GM18505 (cell line): ENCODE data around the gene COPS9.

Source experiments
- ATAC-seq: cut with Tn5 transposase; IDR thresholded peaks from one replicate; pipeline ENCODE4 v1.9.1; 2021; ENCODE audit not compliant: unreplicated experiment
- POLR2A ChIP-seq: IDR thresholded peaks from 4 replicates; pipeline ENCODE4 v1.6.1; 2011; ENCODE audit warnings: borderline replicate concordance; ENCODE audit not compliant: insufficient read depth, insufficient read length; ENCODE audit errors: extremely low read depth

Gene COPS9

DNA sequence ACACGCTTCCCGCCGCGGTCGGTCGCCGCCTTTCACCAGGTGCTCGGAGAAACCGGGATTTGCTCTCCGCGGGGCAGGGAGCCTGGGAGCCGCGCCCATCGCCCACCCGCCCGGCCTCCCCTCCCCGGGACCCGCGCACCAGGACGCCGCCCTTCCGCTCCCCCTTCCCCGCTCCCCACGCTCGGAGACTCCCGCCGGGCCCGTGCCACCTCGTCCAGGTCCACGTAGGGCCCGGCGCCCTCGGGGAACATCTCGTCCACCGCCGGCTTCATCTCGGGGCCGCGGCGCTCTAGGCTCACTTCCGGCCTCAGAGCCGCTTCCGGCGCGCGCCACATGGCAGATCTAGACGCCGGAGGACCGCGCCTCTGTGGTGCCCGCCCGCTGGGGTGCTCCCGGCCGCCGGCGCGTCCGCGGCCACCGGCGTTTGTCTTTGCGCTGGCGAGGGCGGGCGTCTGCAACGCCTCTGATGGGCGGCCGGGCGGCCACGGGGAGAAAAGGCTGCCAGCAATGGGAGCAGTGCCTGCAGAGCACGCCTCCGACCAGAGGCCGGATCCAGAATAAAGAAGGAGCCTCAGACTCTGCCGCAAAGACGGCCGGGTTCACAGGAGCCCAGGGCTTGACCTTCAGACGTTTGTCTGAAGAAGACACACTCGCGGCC is at the start of gene COPS9:
Gene COPS9 (minus strand): TSS at position 293 of the 658 bp plus-strand sequence. CDS start 21 bp downstream, at position 272.
- ATAC-seq = peak; percentile 88
- TF ChIP-seq POLR2A = peak; percentile 85

DNA sequence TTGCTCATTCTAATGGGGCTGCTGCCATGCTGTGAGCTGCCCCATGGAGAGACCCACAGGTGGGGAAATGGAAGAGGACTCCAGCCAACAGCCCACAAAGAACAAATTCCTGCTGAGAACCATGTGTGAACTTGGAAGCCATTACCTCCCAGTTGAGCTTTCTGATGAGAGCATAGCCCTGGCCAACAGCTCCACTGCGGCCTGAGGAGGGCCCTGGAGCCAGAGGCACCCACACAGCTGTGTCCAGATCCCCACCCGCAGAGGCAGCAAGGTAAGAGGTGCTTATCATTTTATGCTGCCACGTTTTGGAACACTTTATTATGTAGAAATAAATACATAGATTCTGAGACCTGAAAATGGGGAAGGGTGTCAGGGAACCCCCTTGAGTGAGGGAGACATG is 48.6 kb upstream of the COPS9 start:
- ATAC-seq = no peak
- no peak for TF ChIP-seq POLR2A

DNA sequence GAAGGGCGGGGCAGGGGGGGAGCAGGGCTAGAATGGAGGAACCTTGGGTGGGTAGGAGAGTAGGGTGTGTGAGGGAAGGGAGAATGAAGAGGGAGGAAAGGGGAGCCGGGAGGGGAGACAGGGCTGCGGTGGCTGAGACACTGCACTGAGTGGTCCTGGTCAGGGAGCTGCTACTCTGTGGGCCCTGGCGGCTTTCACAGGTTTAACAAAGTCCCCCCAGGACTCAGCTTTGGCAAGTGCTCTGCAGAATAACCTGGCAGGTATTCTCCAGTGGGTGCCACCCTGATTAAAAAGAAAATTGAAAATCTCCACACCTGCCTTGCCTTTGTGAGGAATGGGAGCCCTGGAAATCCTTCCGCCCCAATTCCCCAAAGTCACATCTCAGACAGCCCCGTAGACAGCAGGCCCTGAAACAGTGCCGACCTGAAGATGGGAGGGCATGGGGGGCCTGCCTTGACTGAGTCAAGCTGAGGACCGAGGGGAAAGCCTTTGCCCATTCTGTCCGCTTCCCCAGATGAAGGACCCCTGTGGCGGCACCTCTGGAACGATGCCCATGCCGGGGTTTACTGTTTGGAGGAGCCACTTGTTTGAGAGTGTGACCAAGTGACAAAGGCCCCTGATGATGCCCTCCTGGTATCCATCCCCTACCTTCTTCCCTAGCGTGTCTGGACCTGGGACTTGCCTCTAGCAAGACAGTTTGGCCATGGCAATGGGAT is 47.9 kb upstream of the COPS9 start:
- ATAC-seq = no peak
- TF ChIP-seq POLR2A = no peak

DNA sequence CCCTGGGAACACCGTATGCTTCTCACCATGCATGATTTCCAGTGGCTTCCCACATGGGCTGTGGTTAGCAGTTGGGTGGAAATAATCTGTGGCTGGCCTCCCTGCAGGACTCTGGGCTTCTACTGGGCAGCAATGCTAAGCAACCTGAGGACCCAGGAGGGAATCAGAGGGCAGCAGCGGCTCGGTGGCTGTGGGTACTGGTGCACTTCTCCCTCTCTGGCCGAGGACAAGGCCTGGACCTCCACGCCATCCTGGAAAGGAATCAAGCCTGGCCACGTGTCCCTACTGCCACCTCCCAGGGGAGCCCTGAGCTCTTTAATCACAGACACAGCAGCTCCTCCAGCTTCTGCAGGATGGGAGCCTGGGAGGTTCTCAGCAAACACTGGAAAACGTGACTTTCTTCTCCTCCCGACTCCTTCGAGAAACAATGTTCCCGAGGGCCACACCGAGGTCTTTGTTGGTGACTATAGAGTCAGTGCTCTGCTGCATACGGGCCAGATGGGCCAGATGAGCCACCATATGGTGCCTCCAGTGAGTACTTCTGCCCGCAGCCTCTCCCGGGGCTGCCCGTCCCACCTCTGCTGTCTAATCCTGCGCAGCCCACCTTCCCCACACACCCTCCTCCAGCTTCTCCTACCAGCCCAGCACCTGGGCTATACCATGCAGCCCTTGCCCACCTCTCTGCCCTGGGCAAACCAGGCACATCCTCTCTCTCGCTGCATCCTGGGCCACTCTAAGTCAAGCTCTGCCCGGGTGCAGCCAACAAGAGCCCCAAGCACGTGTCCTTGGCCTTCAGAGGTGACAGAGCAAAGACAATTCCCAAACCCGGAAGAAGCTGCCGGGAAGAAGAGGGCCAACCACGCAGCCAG is 47.1 kb upstream of the COPS9 start:
- ATAC-seq = no peak
- TF ChIP-seq POLR2A = no peak

DNA sequence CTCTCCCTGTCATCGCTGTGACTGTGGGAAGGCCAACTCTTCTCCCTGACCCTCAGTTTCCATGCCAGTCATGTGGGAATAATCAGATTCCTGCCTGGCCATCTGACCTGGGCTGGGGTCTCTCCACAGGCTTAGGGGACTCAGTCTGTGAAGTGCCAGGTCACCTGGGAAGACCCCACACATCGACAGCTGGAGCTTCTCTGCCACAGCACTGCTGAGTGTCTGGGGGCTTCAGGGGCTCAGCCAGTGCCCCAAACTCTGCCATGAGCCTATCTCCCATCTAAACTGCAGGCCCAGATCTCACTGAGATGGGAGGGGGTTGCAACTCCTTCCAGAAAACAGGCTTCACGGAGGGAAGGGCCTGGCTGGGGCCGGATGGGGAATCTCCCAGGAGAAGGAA is 46.4 kb upstream of the COPS9 start:
- no peak for ATAC-seq
- no peak for TF ChIP-seq POLR2A

DNA sequence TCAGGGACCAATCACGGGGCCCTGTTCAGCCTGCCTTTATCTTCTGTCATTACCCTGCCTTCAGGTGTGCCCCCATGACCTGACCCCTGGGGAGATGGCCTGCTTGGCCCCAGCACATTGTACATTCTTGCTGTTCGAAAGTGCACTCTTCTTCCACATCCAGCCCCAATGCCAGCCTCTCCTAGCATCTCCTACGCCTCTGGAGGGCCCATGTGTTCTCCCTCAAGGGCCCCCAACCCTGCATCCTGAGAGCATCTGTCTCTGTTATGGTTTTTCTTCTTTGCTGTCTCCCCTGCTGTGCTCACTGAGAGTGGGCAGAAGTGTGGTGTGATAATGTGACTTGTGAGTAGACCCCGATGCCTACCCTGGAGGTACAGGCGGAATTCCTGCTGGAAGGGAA is 45.9 kb upstream of the COPS9 start:
- no peak for TF ChIP-seq POLR2A
- no peak for ATAC-seq

DNA sequence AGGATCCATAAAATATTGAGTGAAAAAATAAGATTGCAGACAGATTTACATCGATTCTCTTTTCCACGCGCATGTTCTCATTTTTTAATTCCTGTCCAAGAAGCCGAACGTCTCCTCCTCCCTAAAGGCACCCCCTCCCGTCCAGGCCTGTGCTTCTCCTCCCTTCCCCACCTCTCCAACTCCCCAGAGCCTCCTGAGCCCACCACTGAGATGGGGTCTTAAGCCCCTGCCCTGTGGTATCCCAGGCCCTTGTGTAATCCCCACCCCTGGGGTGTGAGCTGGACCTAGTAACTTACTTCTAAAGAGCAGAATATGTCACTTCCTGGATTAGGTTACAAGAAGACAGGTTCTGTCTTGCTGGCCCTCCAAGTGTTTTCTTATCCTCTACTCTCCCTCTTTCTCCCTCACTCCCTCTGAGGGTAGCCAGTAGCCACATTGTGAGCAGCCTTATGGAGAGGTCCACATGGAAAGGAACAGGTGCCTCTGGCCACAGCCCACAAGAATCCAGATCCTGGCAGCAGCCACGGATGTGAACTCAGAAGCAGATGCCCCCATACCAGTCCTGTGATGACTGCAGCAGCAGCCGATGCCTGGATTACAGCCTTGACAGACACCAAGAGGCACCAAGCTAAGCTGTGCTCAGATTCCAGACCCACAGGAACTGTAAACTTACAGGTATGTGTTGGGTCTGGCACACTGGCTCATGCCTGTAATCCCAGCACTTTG is 44.0 kb upstream of the COPS9 start:
- no peak for ATAC-seq
- TF ChIP-seq POLR2A = no peak

DNA sequence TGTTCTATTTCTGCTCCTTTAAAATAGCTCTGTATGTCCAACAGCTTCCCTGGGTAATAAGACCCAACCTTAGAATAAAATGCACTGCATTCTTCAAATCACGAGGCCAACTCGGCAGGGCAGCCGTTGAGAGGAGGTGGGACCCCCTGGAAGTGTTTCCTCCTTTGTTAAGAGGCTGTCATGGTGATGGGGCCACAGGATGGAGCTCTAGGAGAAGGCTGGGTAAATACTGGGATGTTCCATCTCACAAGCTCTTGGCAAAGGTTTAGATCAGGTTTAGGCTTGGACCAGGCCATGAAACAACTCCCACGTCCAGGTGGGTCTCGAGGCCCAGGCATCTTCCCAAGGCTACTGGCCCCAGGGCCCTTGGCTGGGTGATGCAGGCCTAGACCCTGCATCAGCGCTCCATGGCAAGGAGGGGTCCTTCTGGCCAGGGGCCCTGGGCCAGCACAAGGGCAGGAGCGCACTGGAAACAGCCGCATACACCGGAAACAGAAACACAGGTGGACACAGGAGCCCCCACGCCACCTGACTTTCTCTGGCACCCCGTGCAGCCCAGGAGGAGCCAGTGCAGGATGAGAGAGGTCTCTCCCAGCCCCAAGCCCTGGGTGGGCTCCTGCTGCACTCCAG is 43.2 kb upstream of the COPS9 start:
- TF ChIP-seq POLR2A = no peak
- ATAC-seq = no peak

DNA sequence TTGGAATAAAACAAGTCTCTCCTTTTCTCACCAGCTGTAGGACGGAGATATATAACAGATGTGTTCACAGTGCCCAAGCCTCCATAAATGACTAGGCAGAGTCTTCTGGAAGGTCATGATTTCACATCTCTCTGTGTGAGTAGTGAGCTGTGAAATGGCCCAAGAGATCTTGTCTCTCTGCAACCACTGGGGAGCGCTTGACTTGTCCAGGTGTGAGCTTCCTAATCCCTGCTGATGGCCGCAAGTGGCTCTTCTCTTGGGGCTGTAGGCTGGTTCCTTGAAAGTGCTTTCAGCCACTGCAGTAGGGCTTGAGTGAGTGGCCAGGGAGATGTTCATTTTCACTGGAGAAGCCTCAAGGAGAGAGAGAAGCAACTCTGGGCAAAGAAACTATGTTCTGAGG is 42.5 kb upstream of the COPS9 start:
- ATAC-seq = no peak
- no peak for TF ChIP-seq POLR2A

DNA sequence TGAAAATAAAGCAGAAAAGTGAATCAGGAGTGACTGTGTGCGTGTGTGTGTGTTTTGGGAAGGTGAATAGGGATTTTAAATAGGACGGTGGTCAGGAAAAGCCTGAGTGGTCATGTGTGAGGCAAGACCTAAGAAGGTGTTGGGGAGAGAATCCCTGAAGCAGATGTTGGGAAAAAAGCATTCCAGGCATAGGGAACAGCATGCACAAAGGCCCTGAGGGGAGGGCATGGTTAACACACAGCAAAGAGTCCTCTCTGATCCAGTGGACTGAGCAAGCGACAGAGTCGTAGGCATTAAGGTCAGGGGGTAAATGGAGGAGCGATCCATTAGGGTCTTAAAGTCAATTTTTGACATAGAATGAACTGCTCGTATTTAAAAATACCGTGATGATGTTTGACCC is 38.4 kb upstream of the COPS9 start:
- ATAC-seq = no peak
- no peak for TF ChIP-seq POLR2A

DNA sequence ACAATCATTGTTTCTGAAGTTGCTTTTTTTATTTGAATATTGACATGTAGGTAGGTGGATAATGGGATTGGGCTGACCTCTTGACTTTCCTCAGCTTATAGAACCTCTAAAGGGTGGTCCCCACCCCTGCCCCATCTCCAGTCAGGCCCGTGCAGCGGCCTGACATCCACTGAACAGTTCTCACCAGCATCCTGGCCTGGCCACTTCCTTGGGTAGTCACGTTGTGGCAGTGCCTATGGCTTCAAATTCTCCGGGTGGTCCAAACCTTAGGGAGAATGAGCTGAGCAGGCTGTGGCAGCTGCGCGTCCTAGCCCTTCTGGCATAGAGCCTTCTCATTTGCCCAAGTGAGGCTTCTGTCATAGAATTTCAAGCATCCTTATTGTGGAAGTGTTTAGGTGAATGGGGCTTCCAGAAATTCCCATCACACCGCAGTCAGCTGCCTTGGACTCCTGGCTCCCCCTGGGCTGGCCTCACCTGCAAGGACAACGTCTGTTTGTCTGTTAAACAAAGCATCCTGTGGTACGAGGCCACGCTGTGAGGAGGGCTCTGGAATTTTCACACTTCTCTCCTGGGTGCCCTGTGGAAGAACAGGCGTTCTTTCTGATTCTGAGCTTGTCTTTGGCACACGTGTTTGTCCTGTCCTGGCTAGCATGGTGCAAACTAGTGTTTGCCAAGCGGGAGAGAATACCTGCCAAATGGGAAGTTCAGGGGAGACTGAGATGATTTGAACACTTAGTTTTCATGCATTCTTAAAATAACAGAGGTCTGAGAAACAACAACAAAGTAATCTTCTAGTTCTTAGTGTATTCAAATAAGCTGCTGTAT is 36.2 kb upstream of the COPS9 start:
- no peak for ATAC-seq
- TF ChIP-seq POLR2A = no peak

DNA sequence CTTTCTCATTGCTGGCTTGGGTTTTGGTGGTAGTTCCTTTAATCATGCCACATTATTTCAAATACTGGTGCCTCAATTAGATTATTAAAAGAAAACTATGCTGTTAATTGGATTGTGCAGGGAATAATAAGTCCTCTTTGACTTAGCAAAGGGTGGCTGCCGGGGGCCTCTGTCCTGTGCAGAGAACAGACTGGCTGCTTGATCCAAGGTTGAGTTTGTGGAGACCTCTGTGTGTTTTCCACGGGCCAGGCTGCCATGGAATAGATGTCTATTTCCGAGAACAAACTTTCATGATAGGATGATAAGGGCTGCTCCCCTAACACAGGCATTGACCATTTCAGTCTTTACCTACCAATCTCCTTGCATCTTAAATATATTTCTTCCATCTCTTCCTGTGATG is 34.8 kb upstream of the COPS9 start:
- no peak for ATAC-seq
- no peak for TF ChIP-seq POLR2A
